HG03175 (cell line): ENCODE data around the gene EDA.
"Not testable (repeated sequence)": the region's sequence is repeated elsewhere in the genome, so short reads cannot be mapped to it uniquely, and the experiment has no call there.

Experiments used
- ATAC-seq: cut with Tn5 transposase; IDR thresholded peaks from one replicate; pipeline ENCODE4 v1.9.1; 2021; ENCODE audit warnings: mild to moderate bottlenecking, moderate library complexity; ENCODE audit not compliant: unreplicated experiment

The EDA gene

GRCh38 chrX:69948276-69948797 lies 332.4 kb downstream of the EDA start:
- no peak for ATAC-seq

GRCh38 chrX:69951753-69952152 lies 335.8 kb downstream of the EDA start:
- ATAC-seq: no peak

GRCh38 chrX:69959712-69960111 lies 343.8 kb downstream of the EDA start:
- no peak for ATAC-seq

- ATAC-seq: no peak
These were observed 345.6 kb downstream of the EDA start for GRCh38 chrX:69961365-69962072.

GRCh38 chrX:69968950-69969349 lies 353.0 kb downstream of the EDA start:
- no peak for ATAC-seq

- ATAC-seq: no peak
These were observed 353.5 kb downstream of the EDA start for GRCh38 chrX:69969460-69969859.

- no peak for ATAC-seq
These were observed 371.8 kb downstream of the EDA start for GRCh38 chrX:69987691-69988090.

GRCh38 chrX:69988955-69989394 lies 373.1 kb downstream of the EDA start:
- ATAC-seq: no peak

- ATAC-seq: no peak
These were observed 375.8 kb downstream of the EDA start for GRCh38 chrX:69991685-69992084.

- ATAC-seq: no peak
These were observed 377.6 kb downstream of the EDA start for GRCh38 chrX:69993494-69993893.

- ATAC-seq: no peak
These were observed 379.6 kb downstream of the EDA start for GRCh38 chrX:69995362-69996112.

GRCh38 chrX:69996113-69996468 lies 380.2 kb downstream of the EDA start:
- no peak for ATAC-seq

GRCh38 chrX:69998299-69998698 lies 382.4 kb downstream of the EDA start:
- ATAC-seq: not testable (repeated sequence)

GRCh38 chrX:70001269-70001668 lies 385.4 kb downstream of the EDA start:
- no peak for ATAC-seq

GRCh38 chrX:70001708-70002341 lies 385.9 kb downstream of the EDA start:
- no peak for ATAC-seq

GRCh38 chrX:70007946-70008345 lies 392.0 kb downstream of the EDA start:
- no peak for ATAC-seq

- no peak for ATAC-seq
These were observed 393.1 kb downstream of the EDA start for GRCh38 chrX:70009049-70009448.

GRCh38 chrX:70009970-70010369 lies 394.1 kb downstream of the EDA start:
- ATAC-seq: no peak

- ATAC-seq: no peak
These were observed 396.8 kb downstream of the EDA start for GRCh38 chrX:70012756-70013155.

- no peak for ATAC-seq
These were observed 397.8 kb downstream of the EDA start for GRCh38 chrX:70013466-70014381.

GRCh38 chrX:70016513-70016912 lies 400.6 kb downstream of the EDA start:
- ATAC-seq: no peak
